Mesangial cell (primary cell): ENCODE measurements around the gene C14orf119. TPM values are rescaled to one million over a fixed set of nuclear protein-coding genes. Genes with fewer than 3 reads are reported as not detected.

Source experiments
- total RNA-seq: library from RNA; depleted of rRNA; stranded (reverse); fragments of >200 nt; gene quantifications from 2 replicates; pipeline ENCODE4 v1.2.3, GENCODE V29; 2015

Gene C14orf119
- 44.7 and 47.3 TPM in 2 replicates for total RNA-seq

GRCh38 chr14:23095196-23096108 is at the start of gene C14orf119:
TSS of gene C14orf119 (plus strand) at chr14:23095505. CDS start at chr14:23097659, 2,154 bp downstream.

DNA sequence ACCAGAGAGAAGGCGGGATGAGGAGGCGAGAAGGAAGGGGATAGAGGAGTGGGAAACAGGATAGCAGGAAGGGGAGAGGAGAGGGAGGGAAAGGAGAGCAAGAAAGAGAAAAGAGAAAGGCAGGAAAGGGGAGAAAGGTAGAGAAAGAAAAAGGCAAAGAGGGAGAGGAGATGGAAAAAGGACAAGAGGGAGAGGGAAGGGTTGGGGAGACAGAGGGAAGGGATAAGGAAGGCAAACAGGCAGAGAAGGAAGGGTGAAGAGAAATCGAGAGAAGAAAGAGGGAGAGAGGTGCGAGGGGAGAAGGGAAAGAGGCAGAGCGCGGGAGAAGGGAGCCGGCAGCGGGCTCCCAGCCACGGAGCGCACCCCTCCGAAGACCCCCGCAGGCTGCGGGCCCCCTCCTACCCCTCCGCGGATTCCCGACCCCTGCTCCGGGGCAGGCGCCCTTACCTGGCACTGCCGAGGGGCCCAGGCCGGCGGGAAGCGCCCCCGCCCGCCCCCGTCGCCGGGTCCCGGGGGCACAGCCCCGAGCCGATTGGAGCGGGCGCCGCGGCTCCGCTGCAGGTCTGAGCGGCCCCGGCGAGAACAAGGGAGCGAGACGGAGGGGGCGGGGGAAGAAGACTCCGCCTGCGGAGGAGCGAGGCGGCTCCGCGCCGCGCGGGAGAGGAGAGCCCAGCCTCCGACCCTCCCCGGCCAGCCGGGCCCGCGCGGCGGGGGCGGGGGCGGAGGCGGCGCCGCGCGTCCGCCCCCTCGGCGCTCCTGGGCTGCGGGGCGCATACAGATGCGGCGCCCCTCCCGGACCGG is 38.1 kb upstream of the C14orf119 start, which contains the start of gene CDH24:
Gene CDH24, minus strand, starts transcription at position 565 of the 801 bp plus-strand sequence. CDS start 1,787 bp downstream, outside the sequence.

GRCh38 chr14:23094666-23095195 is 574 bp upstream of the C14orf119 start, which contains the start of gene ACIN1:
TSS of gene ACIN1 (minus strand) at chr14:23095136. CDS start at chr14:23095112, 24 bp downstream.

DNA sequence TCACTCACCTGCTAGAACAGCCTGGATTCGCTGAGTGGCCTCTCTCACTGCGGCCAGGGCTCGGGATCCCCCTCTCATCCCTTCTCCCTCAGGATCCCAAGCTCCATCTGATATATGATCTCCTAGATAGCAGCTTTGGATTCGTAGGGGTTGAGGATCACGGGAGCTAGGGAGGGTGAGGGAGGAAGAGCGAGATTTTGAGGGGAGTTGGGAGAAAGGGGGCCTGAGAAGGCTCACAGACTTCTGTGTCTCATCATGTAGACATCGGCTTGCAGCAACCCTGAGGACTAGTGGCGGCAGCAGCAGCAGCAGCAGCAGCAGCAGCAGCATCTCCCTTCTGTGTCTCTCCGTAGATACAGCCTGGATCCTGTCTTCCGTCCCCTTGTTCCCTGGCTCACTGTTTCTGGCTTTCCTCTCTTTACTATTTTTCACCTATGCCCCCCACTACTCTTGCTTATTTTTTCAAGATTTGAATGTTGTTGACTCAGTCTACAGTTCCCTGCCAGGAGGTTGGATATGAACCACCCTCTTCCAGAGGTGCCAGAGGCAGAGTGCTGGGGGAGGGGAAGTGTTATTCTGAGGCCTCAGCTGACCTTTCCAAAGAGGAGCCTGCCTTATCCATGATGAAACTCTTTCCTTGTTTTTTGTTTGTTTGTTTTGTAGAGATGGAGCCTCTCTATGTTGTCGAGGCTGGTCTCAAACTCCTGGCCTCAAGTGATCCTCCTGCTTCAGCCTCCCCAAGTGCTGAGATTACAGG is 9.5 kb downstream of the C14orf119 start, which contains the start of gene CIROP:
Gene CIROP, minus strand, starts transcription at position 399 of the 757 bp plus-strand sequence. Its CDS starts 69 bp downstream, at position 330.

DNA sequence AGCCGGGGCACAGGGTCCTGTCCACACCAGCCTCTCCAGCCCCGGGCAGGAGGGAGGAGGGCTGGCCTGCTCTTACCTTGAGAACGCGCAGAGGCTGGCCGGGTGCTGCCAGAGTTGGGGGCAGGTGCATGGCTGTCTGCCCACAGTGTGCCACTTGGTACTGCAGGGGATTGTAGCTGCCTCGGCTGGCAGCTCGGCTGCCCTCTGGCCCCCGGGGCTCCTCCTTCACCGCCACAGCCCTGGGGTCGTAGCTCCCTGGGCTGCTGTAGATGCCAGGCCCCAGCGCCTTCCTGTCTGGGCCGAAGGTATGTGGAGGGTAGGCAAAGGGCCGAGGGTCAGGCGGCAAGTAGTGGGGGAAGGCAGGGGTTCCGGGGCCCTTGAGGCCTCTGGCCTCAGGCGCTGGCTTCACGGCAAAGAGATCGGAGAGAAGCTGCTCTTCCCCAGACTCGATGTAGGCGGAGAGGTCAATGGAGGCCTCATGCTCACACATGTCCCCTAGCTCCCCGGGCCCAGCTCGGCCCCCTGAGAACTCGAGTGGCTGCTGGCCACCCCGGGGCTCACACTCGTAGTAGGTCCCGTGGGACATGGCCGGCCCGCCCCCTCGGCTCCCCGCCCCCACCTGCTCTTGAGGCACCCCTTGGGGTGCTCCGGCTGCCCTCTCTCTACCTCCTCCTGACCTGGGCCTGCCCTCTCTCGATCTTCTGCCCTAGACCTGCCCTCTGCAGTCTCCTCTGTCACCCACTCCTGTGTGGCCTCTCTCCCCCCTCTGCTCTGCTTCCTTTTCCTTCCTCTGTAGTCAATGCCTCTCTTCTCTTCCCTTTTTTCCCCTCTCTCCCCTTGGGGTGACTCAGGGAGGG is 23.4 kb downstream of the C14orf119 start, which contains the start of gene CEBPE:
Gene CEBPE, minus strand, starts transcription at position 750 of the 857 bp plus-strand sequence. Its CDS starts 164 bp downstream, at position 586.

Other genes starting within 250 kb of the C14orf119 start
- gene LRP10, start 223.8 kb upstream of the C14orf119 start, total RNA-seq, result 122 and 211 TPM in 2 replicates
- 0.33 and 0.38 TPM in 2 replicates for gene REM2, start 212.3 kb upstream of the C14orf119 start, total RNA-seq
- 54.6 and 60.3 TPM in 2 replicates for gene RBM23, start 176.4 kb upstream of the C14orf119 start, total RNA-seq
- 58.3 and 102 TPM in 2 replicates for gene PRMT5, start 166.1 kb upstream of the C14orf119 start, total RNA-seq
- 61.6 and 92.7 TPM in 2 replicates for gene HAUS4, start 138.4 kb upstream of the C14orf119 start, total RNA-seq
- 79.4 and 123 TPM in 2 replicates for gene AJUBA, start 113.0 kb upstream of the C14orf119 start, total RNA-seq
- gene C14orf93, start 85.4 kb upstream of the C14orf119 start, total RNA-seq, result 6.2 and 18.6 TPM in 2 replicates
- 269 and 351 TPM in 2 replicates for gene PSMB5, start 60.6 kb upstream of the C14orf119 start, total RNA-seq
- gene PSMB11, start 53.3 kb upstream of the C14orf119 start, total RNA-seq, result not detected in 2 replicates
- 11.1 and 13.8 TPM in 2 replicates for gene CDH24, start 38.0 kb upstream of the C14orf119 start, total RNA-seq
- 55.4 and 55.8 TPM in 2 replicates for gene ACIN1, start 369 bp upstream of the C14orf119 start, total RNA-seq
- gene CIROP, start 9.5 kb downstream of the C14orf119 start, total RNA-seq, result not detected in 2 replicates
- gene CEBPE, start 23.8 kb downstream of the C14orf119 start, total RNA-seq, result not detected in 2 replicates
- gene SLC7A8, start 88.2 kb downstream of the C14orf119 start, total RNA-seq, result 0.98 and 7.2 TPM in 2 replicates
- not detected in 2 replicates for gene RNF212B, start 142.4 kb downstream of the C14orf119 start, total RNA-seq
- 9.1 and 11.1 TPM in 2 replicates for gene HOMEZ, start 190.6 kb downstream of the C14orf119 start, total RNA-seq
- gene PPP1R3E, start 207.4 kb downstream of the C14orf119 start, total RNA-seq, result 0.98 and 3.2 TPM in 2 replicates
- 13.5 and 15.5 TPM in 2 replicates for gene BCL2L2, start 211.3 kb downstream of the C14orf119 start, total RNA-seq
- 58.4 and 59.0 TPM in 2 replicates for gene PABPN1, start 226.0 kb downstream of the C14orf119 start, total RNA-seq